AG04449 (cell line): ENCODE results near the gene SRPK3.

Experiments
- CTCF ChIA-PET: fragments of 350-600 bp; formaldehyde crosslinking; extraction: SDS; loops from one replicate; lab custom pipeline; 2021; ENCODE audit warnings: antibody characterized with exemption; lab: Yijun Ruan, JAX
- POLR2A ChIA-PET: fragments of 400-600, 350-600 bp; formaldehyde crosslinking; extraction: SDS; loops from one replicate; lab custom pipeline; 2020; ENCODE audit warnings: antibody characterized with exemption, inconsistent platforms; lab: Yijun Ruan, JAX
- DNase-seq: peaks from one replicate; pipeline ENCODE4 v3.0.0-alpha.2; 2010; ENCODE audit warnings: low read depth, low spot score
- H3K4me3 ChIP-seq: 2 replicates; pipeline ENCODE4 v1.5.1; 2011; ENCODE audit warnings: low read depth, mild to moderate bottlenecking, control low read depth, low read length
- CTCF ChIP-seq: IDR thresholded peaks from one replicate; pipeline ENCODE4 v1.5.1; 2011; ENCODE audit warnings: mild to moderate bottlenecking, moderate library complexity, low read length, control low read depth, inconsistent platforms; ENCODE audit not compliant: insufficient read depth; ENCODE audit errors: missing control alignments

The SRPK3 gene

GRCh38 chrX:153766871-153767673 lies 13.8 kb upstream of the SRPK3 start:
- no peak for DNase-seq
- ChIA-PET CTCF (interaction anchor here (10.0 kb wide), 1 partner anchor 182 kb away, joined by 230 read pairs; the partner anchor contains the start of gene RENBP), POLR2A (interaction anchor here (1.4 to 2.0 kb wide), 3 partner anchors 13 to 161 kb away, joined by 7 to 9 read pairs (median 8); partner anchors contain the start of genes IDH3G, SRPK3 and SSR4)
- H3K4me3 ChIP-seq = 0 out of 2 replicates have a peak overlapping the region, but pooled peaks have one; percentile 8
- no peak for TF ChIP-seq CTCF

- POLR2A ChIA-PET = no interaction called here
- CTCF ChIA-PET = interaction anchor here (10.0 kb wide), 1 partner anchor 181 kb away, joined by 230 read pairs; the partner anchor contains the start of gene RENBP
- H3K4me3 ChIP-seq = no peak overlapping the region
- TF ChIP-seq CTCF = no peak
- DNase-seq = no peak
Observed at GRCh38 chrX:153767674-153768055, 13.2 kb upstream of the SRPK3 start.

GRCh38 chrX:153768311-153769157 lies 12.3 kb upstream of the SRPK3 start:
- ChIA-PET POLR2A (no interaction called here), CTCF (interaction anchor here (10.0 kb wide), 1 partner anchor 180 kb away, joined by 230 read pairs; the partner anchor contains the start of gene RENBP)
- no peak for TF ChIP-seq CTCF
- no peak overlapping the region for H3K4me3 ChIP-seq
- no peak for DNase-seq

DNA sequence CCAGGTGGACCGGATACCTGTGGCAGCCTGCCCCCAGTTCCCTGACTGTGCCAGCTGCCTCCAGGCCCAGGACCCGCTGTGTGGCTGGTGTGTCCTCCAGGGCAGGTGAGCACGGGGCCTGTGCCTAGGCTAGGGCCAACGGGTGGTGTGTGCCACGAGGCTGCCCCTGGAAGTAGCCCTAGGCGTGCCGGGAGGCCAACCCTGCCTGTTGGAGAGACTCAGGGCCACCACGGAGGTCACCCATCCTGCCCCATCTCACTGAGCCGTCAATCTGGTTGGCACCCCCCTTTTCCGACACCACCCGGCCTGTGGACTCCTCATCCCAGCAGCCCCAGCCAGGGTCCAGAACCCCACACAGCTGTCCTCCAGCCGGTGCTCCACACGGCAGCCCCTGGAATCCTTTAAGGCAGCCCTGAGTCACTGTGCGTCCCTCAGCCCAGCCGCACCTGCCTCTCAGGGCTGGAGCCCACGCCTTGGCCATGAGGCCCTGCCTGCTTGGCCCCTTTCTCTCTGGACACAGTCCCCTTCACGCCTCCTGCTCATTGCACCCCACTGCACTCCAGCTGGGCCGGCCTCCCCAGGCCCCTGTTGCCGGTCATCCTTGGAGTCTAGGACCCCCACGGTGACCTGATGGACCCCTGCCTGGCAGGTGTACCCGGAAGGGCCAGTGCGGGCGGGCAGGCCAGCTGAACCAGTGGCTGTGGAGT lies 11.5 kb upstream of the SRPK3 start:
- POLR2A ChIA-PET = no interaction called here
- CTCF ChIA-PET = no interaction called here

GRCh38 chrX:153769865-153770600 lies 10.8 kb upstream of the SRPK3 start:
- CTCF ChIA-PET = no interaction called here
- no peak for TF ChIP-seq CTCF
- H3K4me3 ChIP-seq = no peak overlapping the region
- DNase-seq = no peak
- POLR2A ChIA-PET = no interaction called here

More for the DNA sequence above, 11.5 kb upstream of the SRPK3 start:
- DNase-seq = no peak
- H3K4me3 ChIP-seq = no peak overlapping the region
- TF ChIP-seq CTCF = no peak
